ENCODE results near the gene R3HCC1L. TPM values are rescaled to one million over a fixed set of nuclear protein-coding genes. Genes with fewer than 3 reads are reported as not detected.

The R3HCC1L gene
- total and polyA plus RNA-seq, 2 of the 4 experiments (the other 2 are of a cell fraction): 8.3 to 14.7 TPM

DNA sequence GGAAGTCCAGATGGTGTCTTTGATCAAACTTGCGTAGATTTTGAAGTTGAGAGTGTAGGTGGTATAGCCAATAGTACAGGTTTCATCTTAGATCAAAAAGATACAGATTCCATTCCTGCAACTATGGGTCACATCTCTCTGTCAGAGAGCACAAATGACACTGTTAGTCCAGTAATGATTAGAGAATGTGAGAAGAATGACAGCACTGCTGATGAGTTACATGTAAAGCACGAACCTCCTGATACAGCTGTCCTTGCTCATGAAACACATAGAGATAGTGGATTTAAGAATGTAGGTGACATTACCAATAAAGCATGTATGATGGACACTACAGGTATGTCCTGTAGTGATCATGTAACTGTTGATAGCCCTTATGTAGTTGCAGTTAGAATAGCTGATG, 74.5 kb downstream of the R3HCC1L start:
- Histone ChIP-seq H4K5ac (ENCODE audit: low read depth, low read length) (no peak overlapping the region), H2BK15ac (ENCODE audit: low read depth, low read length) (no peak overlapping the region), H2BK5ac (ENCODE audit: low read depth, low read length, poor library complexity, severe bottlenecking) (no peak overlapping the region), H3K4me2 (ENCODE audit: low read depth, low read length) (no peak overlapping the region), H3K79me1 (ENCODE audit: low read depth in 1 of 2, low read length in 2 of 2) (peaks cover 15 to 26% of the 10 kb centered on the region in 2 experiments), H2AFZ (replicated peaks; ENCODE audit: low read length, poor library complexity) (no peak overlapping the region), H3K14ac (replicated peaks; ENCODE audit: low read depth, low read length) (no peak overlapping the region), H3K18ac (ENCODE audit: low read depth, low read length) (no peak overlapping the region), H3K36me3 (ENCODE audit: control insufficient read depth, insufficient read depth, low read length) (peaks cover 8% of the 10 kb centered on the region), H2BK20ac (ENCODE audit: low read depth, low read length) (no peak overlapping the region), H3K9me1 (ENCODE audit: insufficient read depth, low read length) (0 out of 2 replicates have a peak, but pooled peaks cover 2% of the 10 kb centered on the region), H4K8ac (ENCODE audit: low read depth in 2 of 2, low read length in 2 of 2) (no peak overlapping the region), H3K4ac (ENCODE audit: low read depth, low read length) (no peak overlapping the region), H2BK120ac (ENCODE audit: low read depth, low read length) (no peak overlapping the region), H3K4me3 (ENCODE audit: insufficient read depth, low read depth, low read length) (no peak overlapping the region), H3K9me3 (ENCODE audit: control insufficient read depth, insufficient read depth, low read length) (no peaks in the 10 kb centered on the region), H3K27ac (ENCODE audit: insufficient read depth, low read length) (no peak overlapping the region), H2AK9ac (replicated peaks; ENCODE audit: low read depth, low read length, poor library complexity) (no peak overlapping the region), H4K91ac (ENCODE audit: insufficient read depth, low read depth, low read length) (no peak overlapping the region), H3K27me3 (ENCODE audit: control insufficient read depth, insufficient read depth, low read length) (no peaks in the 10 kb centered on the region), H3K4me1 (ENCODE audit: control insufficient read depth, insufficient read depth, low read length) (no peaks in the 10 kb centered on the region), H3K23ac (ENCODE audit: low read depth, low read length) (no peak overlapping the region), H2AK5ac (ENCODE audit: low read depth, low read length) (no peak overlapping the region), H3K9ac (ENCODE audit: low read depth, low read length) (no peak overlapping the region), H4K20me1 (ENCODE audit: insufficient read depth, low read length) (no peaks in the 10 kb centered on the region; the same call in 1 of the 2 replicates), H3K56ac (ENCODE audit: extremely low read depth, insufficient read depth, low read length) (no peak overlapping the region)
- peak; percentile 11 for DNase-seq
- ChIA-PET CTCF (no interaction called here), POLR2A (ENCODE audit: unreplicated experiment) (no interaction called here)
- TF ChIP-seq RAD21 (IDR thresholded peaks at IDR 0.05; ENCODE audit: low read length) (no peak), SMC3 (IDR thresholded peaks at IDR 0.05; ENCODE audit: low read depth, low read length) (no peak), NFE2L2 (IDR thresholded peaks at IDR 0.05; ENCODE audit: low read depth, low read length) (no peak), MAFK (IDR thresholded peaks at IDR 0.05; ENCODE audit: low read depth, low read length) (no peak), BHLHE40 (IDR thresholded peaks at IDR 0.05; ENCODE audit: low read depth, low read length) (no peak), MAZ (IDR thresholded peaks at IDR 0.05; ENCODE audit: borderline replicate concordance, low read depth, low read length) (no peak)
- TF ChIP-seq, protein P1, sequence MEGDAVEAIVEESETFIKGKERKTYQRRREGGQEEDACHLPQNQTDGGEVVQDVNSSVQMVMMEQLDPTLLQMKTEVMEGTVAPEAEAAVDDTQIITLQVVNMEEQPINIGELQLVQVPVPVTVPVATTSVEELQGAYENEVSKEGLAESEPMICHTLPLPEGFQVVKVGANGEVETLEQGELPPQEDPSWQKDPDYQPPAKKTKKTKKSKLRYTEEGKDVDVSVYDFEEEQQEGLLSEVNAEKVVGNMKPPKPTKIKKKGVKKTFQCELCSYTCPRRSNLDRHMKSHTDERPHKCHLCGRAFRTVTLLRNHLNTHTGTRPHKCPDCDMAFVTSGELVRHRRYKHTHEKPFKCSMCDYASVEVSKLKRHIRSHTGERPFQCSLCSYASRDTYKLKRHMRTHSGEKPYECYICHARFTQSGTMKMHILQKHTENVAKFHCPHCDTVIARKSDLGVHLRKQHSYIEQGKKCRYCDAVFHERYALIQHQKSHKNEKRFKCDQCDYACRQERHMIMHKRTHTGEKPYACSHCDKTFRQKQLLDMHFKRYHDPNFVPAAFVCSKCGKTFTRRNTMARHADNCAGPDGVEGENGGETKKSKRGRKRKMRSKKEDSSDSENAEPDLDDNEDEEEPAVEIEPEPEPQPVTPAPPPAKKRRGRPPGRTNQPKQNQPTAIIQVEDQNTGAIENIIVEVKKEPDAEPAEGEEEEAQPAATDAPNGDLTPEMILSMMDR (conservative IDR thresholded peaks at IDR 0.05; ENCODE audit: low read depth, low read length): no peak
- TF ChIP-seq, protein P2, sequence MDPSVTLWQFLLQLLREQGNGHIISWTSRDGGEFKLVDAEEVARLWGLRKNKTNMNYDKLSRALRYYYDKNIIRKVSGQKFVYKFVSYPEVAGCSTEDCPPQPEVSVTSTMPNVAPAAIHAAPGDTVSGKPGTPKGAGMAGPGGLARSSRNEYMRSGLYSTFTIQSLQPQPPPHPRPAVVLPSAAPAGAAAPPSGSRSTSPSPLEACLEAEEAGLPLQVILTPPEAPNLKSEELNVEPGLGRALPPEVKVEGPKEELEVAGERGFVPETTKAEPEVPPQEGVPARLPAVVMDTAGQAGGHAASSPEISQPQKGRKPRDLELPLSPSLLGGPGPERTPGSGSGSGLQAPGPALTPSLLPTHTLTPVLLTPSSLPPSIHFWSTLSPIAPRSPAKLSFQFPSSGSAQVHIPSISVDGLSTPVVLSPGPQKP (IDR thresholded peaks at IDR 0.05; ENCODE audit: borderline replicate concordance, low read depth, low read length): no peak
- TF ChIP-seq, protein P3, sequence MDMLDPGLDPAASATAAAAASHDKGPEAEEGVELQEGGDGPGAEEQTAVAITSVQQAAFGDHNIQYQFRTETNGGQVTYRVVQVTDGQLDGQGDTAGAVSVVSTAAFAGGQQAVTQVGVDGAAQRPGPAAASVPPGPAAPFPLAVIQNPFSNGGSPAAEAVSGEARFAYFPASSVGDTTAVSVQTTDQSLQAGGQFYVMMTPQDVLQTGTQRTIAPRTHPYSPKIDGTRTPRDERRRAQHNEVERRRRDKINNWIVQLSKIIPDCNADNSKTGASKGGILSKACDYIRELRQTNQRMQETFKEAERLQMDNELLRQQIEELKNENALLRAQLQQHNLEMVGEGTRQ (IDR thresholded peaks at IDR 0.05; ENCODE audit: low read depth, low read length): no peak
- in situ Hi-C loops (cut with MboI; ENCODE audit: low sequenced_read_pairs): no loop called here
- dilution Hi-C loops (cut with HindIII; ENCODE audit: low sequenced_read_pairs, unreplicated experiment): no loop called here
- BruUV-seq (replicated peaks): no TSS peak
- intact Hi-C loops (cut with micrococcal nuclease): no loop called here
- WGBS, 2 experiments (ENCODE audit: extremely low coverage in 2 of 2, insufficient read length in 1 of 2): no CpG with 5 or more reads among the region's 2 CpGs
- no peak; the same call in 1 of the 2 replicates for ATAC-seq (ENCODE audit: low read depth)
